H1 (cell line): ENCODE measurements around the gene KLHL26. TPM values are rescaled to one million over a fixed set of nuclear protein-coding genes. Genes with fewer than 3 reads are reported as not detected.

Experiments used
- CTCF ChIA-PET: fragments of 300-600 bp; sonication (Branson Sonifier 250); formaldehyde crosslinking; loops from one replicate; lab custom pipeline; 2021; ENCODE audit not compliant: partially characterized antibody; lab: Charles Lee
- POLR2A ChIA-PET: fragments of 300-600 bp; sonication (Branson Sonifier 250); formaldehyde crosslinking; loops from one replicate; lab custom pipeline; 2021; ENCODE audit warnings: inconsistent platforms; ENCODE audit not compliant: partially characterized antibody; lab: Charles Lee
- DNase-seq, 2 experiments: peaks; one replicate each; pipeline versions ENCODE4 v3.0.0 to v3.0.0-alpha.2; 2010 to 2022; ENCODE audit warnings: low spot score in 2 of 2, low read depth in 1 of 2, mixed read lengths in 1 of 2
- FAIRE-seq: peaks from 2 replicates; lab custom pipeline; 2011; peaks lifted over from hg19 to GRCh38; lab: Jason Lieb, UNC
- H2AFZ ChIP-seq: 2 replicates; pipeline ENCODE4 v1.8.1; 2012; ENCODE audit warnings: low read length, inconsistent platforms
- H2AK5ac ChIP-seq: 2 replicates; pipeline ENCODE4 v1.6.1; 2013; ENCODE audit warnings: low read depth, low read length
- H2BK120ac ChIP-seq: replicated peaks from 2 replicates; pipeline ENCODE3; 2013; ENCODE audit warnings: low read depth, low read length, inconsistent platforms
- H2BK12ac ChIP-seq: 2 replicates; pipeline ENCODE4 v1.6.1; 2013; ENCODE audit warnings: low read depth, low read length
- H2BK15ac ChIP-seq: 2 replicates; pipeline ENCODE4 v1.6.1; 2013; ENCODE audit warnings: low read length
- H2BK20ac ChIP-seq: 2 replicates; pipeline ENCODE4 v1.6.1; 2013; ENCODE audit warnings: low read length
- H2BK5ac ChIP-seq: 2 replicates; pipeline ENCODE4 v1.6.1; 2013; ENCODE audit warnings: low read depth, low read length
- H3K14ac ChIP-seq: 2 replicates; pipeline ENCODE4 v1.6.1; 2013; ENCODE audit warnings: inconsistent platforms; ENCODE audit not compliant: insufficient read length
- H3K18ac ChIP-seq: 2 replicates; pipeline ENCODE4 v1.6.1; 2013; ENCODE audit warnings: low read length; ENCODE audit errors: extremely low read depth
- H3K23ac ChIP-seq: 2 replicates; pipeline ENCODE4 v1.6.1; 2013; ENCODE audit warnings: inconsistent platforms; ENCODE audit not compliant: insufficient read length
- H3K23me2 ChIP-seq: 2 replicates; pipeline ENCODE4 v1.6.1; 2013; ENCODE audit warnings: low read depth, low read length
- H3K27ac ChIP-seq: 2 replicates; pipeline ENCODE4 v1.6.1; 2011; ENCODE audit warnings: low read depth, low read length, inconsistent platforms
- H3K27me3 ChIP-seq, 4 experiments: replicated peaks in 1 of 4; 1 replicate in 1 of 4; 2 replicates in 3 of 4; pipeline versions ENCODE4 v1.6.1 to v1.8.1; 2011 to 2013; ENCODE audit warnings: low read length in 3 of 4, mild to moderate bottlenecking in 3 of 4, inconsistent platforms in 2 of 4, mixed read lengths in 2 of 4, moderate library complexity in 1 of 4; ENCODE audit not compliant: control insufficient read depth in 3 of 4, insufficient read depth in 3 of 4; ENCODE audit errors: extremely low read depth in 1 of 4
- H3K36me3 ChIP-seq, 4 experiments: 2 replicates each; pipeline versions ENCODE4 v1.6.1 to v1.8.1; 2011 to 2013; ENCODE audit warnings: mild to moderate bottlenecking in 4 of 4, low read length in 3 of 4, moderate library complexity in 2 of 4, control low read depth in 1 of 4, inconsistent platforms in 1 of 4; ENCODE audit not compliant: insufficient read depth in 4 of 4, control insufficient read depth in 2 of 4
- H3K4ac ChIP-seq: replicated peaks from 2 replicates; pipeline ENCODE3; 2013; ENCODE audit warnings: low read length, low read depth, mixed read lengths, inconsistent platforms; ENCODE audit not compliant: insufficient read length
- H3K4me1 ChIP-seq, 4 experiments: replicated peaks in 1 of 4; 1 replicate in 1 of 4; 2 replicates in 3 of 4; pipeline versions ENCODE4 v1.6.1 to v1.8.1; 2011 to 2013; ENCODE audit warnings: low read length in 3 of 4, inconsistent platforms in 2 of 4, mixed read lengths in 1 of 4; ENCODE audit not compliant: insufficient read depth in 4 of 4, control insufficient read depth in 3 of 4
- H3K4me2 ChIP-seq, 2 experiments: 2 replicates each; pipeline versions ENCODE4 v1.6.1 to v1.8.1; 2011 to 2013; ENCODE audit warnings: low read depth in 2 of 2, low read length in 2 of 2, control low read depth in 1 of 2, inconsistent platforms in 1 of 2, mild to moderate bottlenecking in 1 of 2; ENCODE audit not compliant: insufficient read depth in 1 of 2
- H3K4me3 ChIP-seq, 4 experiments: fragments of 200-600, 300-600 bp in 1 of 4; sonication (generic), shearing (Covaris generic), sonication (Bioruptor Twin) in 1 of 4; 2 replicates each; pipeline versions ENCODE4 v1.5.1 to v1.8.1; 2011 to 2016; ENCODE audit warnings: low read length in 4 of 4, low read depth in 3 of 4, control low read depth in 2 of 4, inconsistent platforms in 2 of 4, mild to moderate bottlenecking in 2 of 4, mixed read lengths in 1 of 4, moderate library complexity in 1 of 4; ENCODE audit not compliant: insufficient read depth in 2 of 4; ENCODE audit errors: extremely low read depth in 1 of 4
- H3K56ac ChIP-seq: replicated peaks from 2 replicates; pipeline ENCODE3; 2013; ENCODE audit warnings: low read depth, mild to moderate bottlenecking, mixed read lengths, low read length, inconsistent platforms; ENCODE audit not compliant: insufficient read length
- H3K79me1 ChIP-seq: 2 replicates; pipeline ENCODE4 v1.6.1; 2013; ENCODE audit warnings: low read depth, low read length, control low read depth
- H3K79me2 ChIP-seq, 2 experiments: 2 replicates each; pipeline versions ENCODE4 v1.6.1 to v1.8.1; 2012 to 2013; ENCODE audit warnings: low read length in 2 of 2, mild to moderate bottlenecking in 2 of 2, inconsistent platforms in 1 of 2; ENCODE audit not compliant: insufficient read depth in 2 of 2, control insufficient read depth in 1 of 2
- H3K9ac ChIP-seq, 4 experiments: replicated peaks in 1 of 4; 1 replicate in 1 of 4; 2 replicates in 3 of 4; pipeline versions ENCODE4 v1.6.1 to v1.8.1; 2011 to 2013; ENCODE audit warnings: low read depth in 3 of 4, low read length in 3 of 4, control low read depth in 2 of 4, mild to moderate bottlenecking in 2 of 4, moderate library complexity in 2 of 4, inconsistent platforms in 1 of 4; ENCODE audit errors: extremely low read depth in 1 of 4
- H3K9me3 ChIP-seq, 2 experiments: 2 replicates each; pipeline versions ENCODE4 v1.6.1 to v1.8.1; 2012 to 2013; ENCODE audit warnings: mild to moderate bottlenecking in 2 of 2, moderate library complexity in 2 of 2, control low read depth in 1 of 2, inconsistent platforms in 1 of 2, low read depth in 1 of 2, low read length in 1 of 2, mixed read lengths in 1 of 2; ENCODE audit not compliant: insufficient read depth in 2 of 2
- H4K20me1 ChIP-seq, 2 experiments: replicated peaks in 1 of 2; 2 replicates each; pipeline versions ENCODE3 to v1.8.1; 2011 to 2013; ENCODE audit warnings: inconsistent platforms in 2 of 2, low read length in 2 of 2, mild to moderate bottlenecking in 1 of 2; ENCODE audit not compliant: insufficient read depth in 2 of 2, control insufficient read depth in 1 of 2
- H4K5ac ChIP-seq: 2 replicates; pipeline ENCODE4 v1.6.1; 2013; ENCODE audit warnings: low read length, low read depth, mixed read lengths, inconsistent platforms; ENCODE audit not compliant: insufficient read length
- H4K8ac ChIP-seq: 2 replicates; pipeline ENCODE4 v1.8.0; 2013; ENCODE audit warnings: mild to moderate bottlenecking, moderate library complexity, low read length, inconsistent platforms; ENCODE audit not compliant: insufficient read depth; ENCODE audit errors: extremely low read depth
- H4K91ac ChIP-seq: replicated peaks from 2 replicates; pipeline ENCODE3; 2013; ENCODE audit warnings: low read length, mixed read lengths, inconsistent platforms; ENCODE audit not compliant: insufficient read length
- CTCF ChIP-seq, 3 experiments: IDR thresholded peaks; 1 replicate in 2 of 3; 2 replicates in 1 of 3; pipeline versions ENCODE4 v1.5.1 to v1.6.1; 2011; ENCODE audit warnings: low read length in 3 of 3, mild to moderate bottlenecking in 3 of 3, inconsistent platforms in 2 of 3, low read depth in 1 of 3, moderate library complexity in 1 of 3; ENCODE audit not compliant: insufficient read depth in 1 of 3; ENCODE audit errors: control extremely low read depth in 1 of 3
- E2F6 ChIP-seq: IDR thresholded peaks from 2 replicates; pipeline ENCODE4 v1.6.1; 2012; ENCODE audit warnings: inconsistent platforms
- GABPA ChIP-seq: IDR thresholded peaks from 2 replicates; pipeline ENCODE4 v1.6.1; 2011; ENCODE audit warnings: mild to moderate bottlenecking, low read length, moderate library complexity, borderline replicate concordance; ENCODE audit not compliant: insufficient read depth
- MAFK ChIP-seq: IDR thresholded peaks from 2 replicates; pipeline ENCODE4 v1.6.1; 2012; ENCODE audit warnings: low read depth, mild to moderate bottlenecking, improper control_type of control experiment, low read length
- MAX ChIP-seq: IDR thresholded peaks from 2 replicates; pipeline ENCODE4 v1.6.1; 2012; ENCODE audit warnings: inconsistent platforms
- RAD21 ChIP-seq, 2 experiments: IDR thresholded peaks in 1 of 2; conservative IDR thresholded peaks in 1 of 2; 2 replicates each; pipeline ENCODE4 v1.6.1; 2011; ENCODE audit warnings: low read depth in 2 of 2, low read length in 2 of 2, improper control_type of control experiment in 1 of 2, inconsistent platforms in 1 of 2, mild to moderate bottlenecking in 1 of 2, moderate library complexity in 1 of 2
- WGBS, 2 experiments: shearing (Covaris generic) in 1 of 2; methylation state at CpG; one replicate each; pipeline versions ENCODE4 v1.1.6 to v1.1.7; 2013 to 2015; ENCODE audit warnings: low lambda C conversion rate in 2 of 2, mixed read lengths in 2 of 2, inconsistent platforms in 1 of 2, low coverage in 1 of 2, missing lambda C conversion rate in 1 of 2; ENCODE audit not compliant: insufficient replicate concordance in 2 of 2, insufficient coverage in 1 of 2, insufficient read length in 1 of 2; ENCODE audit errors: extremely low coverage in 1 of 2, missing lambda C conversion rate in 1 of 2; 5-methylcytosine and 5-hydroxymethylcytosine counted together
- polyA plus RNA-seq, 7 experiments: library from polyadenylated mRNA; depleted of rRNA in 3 of 7; stranded (reverse) in 5 of 7; unstranded in 2 of 7; fragments of >200 nt in 5 of 7; fragments of 200-250 nt in 2 of 7; gene quantifications; 1 replicate in 5 of 7; 2 replicates in 1 of 7; 4 replicates in 1 of 7; pipeline versions ENCODE4 v1.2.1 to v1.2.3, GENCODE V29; 2011 to 2013; ENCODE audit warnings: missing spikeins in 2 of 7, mixed read lengths in 2 of 7
- total RNA-seq: library from RNA; stranded (reverse); fragmentation: NEBNext Ultra II Directional; extraction: Animal tissue kit (Norgen Biotek cat#: 25700); gene quantifications from 2 replicates; pipeline ENCODE4 v1.2.1, GENCODE V29; 2021

The KLHL26 gene
- total and polyA plus RNA-seq, 2 of the 8 experiments (the other 6 are each of a cell fraction or from before 2014, with no cell fraction given), result 2.2 to 8.8 TPM

GRCh38 chr19:18700501-18701249, 63.8 kb downstream of the KLHL26 start:
- H3K14ac ChIP-seq, result no peak overlapping the region
- no peak overlapping the region for H3K23ac ChIP-seq
- no peak overlapping the region for H4K8ac ChIP-seq
- H3K9me3 ChIP-seq, result no peaks in the 10 kb centered on the region
- H4K20me1 ChIP-seq, result peaks cover 19 to 41% of the 10 kb centered on the region in 2 experiments
- FAIRE-seq (no peak), DNase-seq (peak in 1 of 2 experiments; percentile 84)
- peaks cover 18% of the 10 kb centered on the region for H3K79me1 ChIP-seq
- H3K4me2 ChIP-seq, result peak overlapping the region; percentile 75 to 88
- H2BK15ac ChIP-seq, result no peak overlapping the region
- no peak overlapping the region for H2AK5ac ChIP-seq
- H4K91ac ChIP-seq, result no peak overlapping the region
- H2BK5ac ChIP-seq, result no peak overlapping the region
- ChIA-PET POLR2A (interaction anchor here (0.6 to 1.8 kb wide), 2 partner anchors 129 to 262 kb away, joined by 3 to 5 read pairs; partner anchors contain the start of gene UBA52), CTCF (interaction anchor here (1.2 to 2.7 kb wide), 3 partner anchors 21 to 149 kb away, joined by 4 to 8 read pairs (median 4); no protein-coding TSS in a partner anchor)
- H3K4me3 ChIP-seq, result peak overlapping the region; percentile 13 to 56 (median 46); a peak in 7 of 8 replicates
- no peak overlapping the region; the same call in 1 of the 2 replicates for H3K18ac ChIP-seq
- H4K5ac ChIP-seq, result no peak overlapping the region
- H2BK120ac ChIP-seq, result no peak overlapping the region
- no peak overlapping the region for H3K56ac ChIP-seq
- no peak overlapping the region for H2AFZ ChIP-seq
- WGBS, 2 experiments, result 12% methylated on average over 35 of the region's 35 CpGs; no CpG with 5 or more reads in 1 of the 2 experiments
- no peak overlapping the region for H2BK20ac ChIP-seq
- H3K36me3 ChIP-seq, result no peaks in the 10 kb centered on the region
- H2BK12ac ChIP-seq, result no peak overlapping the region
- no peak overlapping the region for H3K9ac ChIP-seq
- H3K79me2 ChIP-seq, result peaks cover 0 to 17% of the 10 kb centered on the region in 2 experiments; a peak in 2 of 4 replicates
- peaks cover 3% of the 10 kb centered on the region; the same call in 1 of the 2 replicates for H3K23me2 ChIP-seq
- H3K4ac ChIP-seq, result no peak overlapping the region
- peaks cover 0 to 17% (median 7%) of the 10 kb centered on the region in 4 experiments; a peak in 4 of 7 replicates for H3K4me1 ChIP-seq
- H3K27me3 ChIP-seq, result no peaks in the 10 kb centered on the region
- no peak overlapping the region for H3K27ac ChIP-seq
- TF ChIP-seq GABPA (0 out of 2 replicates have a peak, but pooled peaks have one; percentile 33), E2F6 (no peak), MAFK (no peak), RAD21 (IDR thresholded peaks at IDR 0.05 in 1 of 2, conservative IDR thresholded peaks at IDR 0.05 in 1 of 2; ENCODE audit: low read depth in 2 of 2, low read length in 2 of 2) (no peak), CTCF (IDR thresholded peaks at IDR 0.05; ENCODE audit: control extremely low read depth in 1 of 3, insufficient read depth in 1 of 3, low read depth in 1 of 3, low read length in 3 of 3) (no peak), MAX (0 out of 2 replicates have a peak, but pooled peaks have one; percentile 11)
